Peyer's patch (tissue), 4 donors: ENCODE measurements around the gene PCBD2.

Experiments used
- POLR2A ChIP-seq, 2 donors: fragments of 450-650 bp; IDR thresholded peaks; one replicate each; pipeline ENCODE4 v1.5.1; 2017; ENCODE audit warnings: antibody characterized with exemption in 2 of 2, mild to moderate bottlenecking in 2 of 2, moderate library complexity in 2 of 2
- TF ChIP-seq, protein P1 (sequence below), 6 experiments: fragments of 450-650 bp in 4 of 6; fragments of 200-600 bp in 2 of 6; sonication (generic) in 1 of 6; IDR thresholded peaks; one replicate each; pipeline ENCODE4 v1.5.1; 2017 to 2019; ENCODE audit warnings: antibody characterized with exemption in 6 of 6, mild to moderate bottlenecking in 3 of 6, moderate library complexity in 1 of 6

GRCh38 chr5:134967607-134968006 is 62.7 kb downstream of the PCBD2 start, which contains the start of gene CATSPER3:
- TF ChIP-seq, protein P1, sequence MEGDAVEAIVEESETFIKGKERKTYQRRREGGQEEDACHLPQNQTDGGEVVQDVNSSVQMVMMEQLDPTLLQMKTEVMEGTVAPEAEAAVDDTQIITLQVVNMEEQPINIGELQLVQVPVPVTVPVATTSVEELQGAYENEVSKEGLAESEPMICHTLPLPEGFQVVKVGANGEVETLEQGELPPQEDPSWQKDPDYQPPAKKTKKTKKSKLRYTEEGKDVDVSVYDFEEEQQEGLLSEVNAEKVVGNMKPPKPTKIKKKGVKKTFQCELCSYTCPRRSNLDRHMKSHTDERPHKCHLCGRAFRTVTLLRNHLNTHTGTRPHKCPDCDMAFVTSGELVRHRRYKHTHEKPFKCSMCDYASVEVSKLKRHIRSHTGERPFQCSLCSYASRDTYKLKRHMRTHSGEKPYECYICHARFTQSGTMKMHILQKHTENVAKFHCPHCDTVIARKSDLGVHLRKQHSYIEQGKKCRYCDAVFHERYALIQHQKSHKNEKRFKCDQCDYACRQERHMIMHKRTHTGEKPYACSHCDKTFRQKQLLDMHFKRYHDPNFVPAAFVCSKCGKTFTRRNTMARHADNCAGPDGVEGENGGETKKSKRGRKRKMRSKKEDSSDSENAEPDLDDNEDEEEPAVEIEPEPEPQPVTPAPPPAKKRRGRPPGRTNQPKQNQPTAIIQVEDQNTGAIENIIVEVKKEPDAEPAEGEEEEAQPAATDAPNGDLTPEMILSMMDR (IDR thresholded peaks at IDR 0.05), result no peak
- no peak for TF ChIP-seq POLR2A (IDR thresholded peaks at IDR 0.05)
